Mononuclear cell (primary cell): ENCODE data around the gene DENND5B. TPM values are rescaled to one million over a fixed set of nuclear protein-coding genes. Genes with fewer than 3 reads are reported as not detected.
"Not testable (repeated sequence)": the region's sequence is repeated elsewhere in the genome, so short reads cannot be mapped to it uniquely, and the experiment has no call there.

Experiments used
- H3K27me3 ChIP-seq: 2 replicates; pipeline ENCODE4 v1.6.0; 2011; ENCODE audit warnings: low read length, control low read depth; ENCODE audit not compliant: insufficient read depth
- H3K4me1 ChIP-seq: 2 replicates; pipeline ENCODE4 v1.5.1; 2011; ENCODE audit warnings: mild to moderate bottlenecking, low read length, control low read depth; ENCODE audit not compliant: insufficient read depth
- H3K4me3 ChIP-seq: 2 replicates; pipeline ENCODE4 v1.5.1; 2011; ENCODE audit warnings: mild to moderate bottlenecking, low read length, moderate library complexity
- H3K9me3 ChIP-seq: 2 replicates; pipeline ENCODE4 v1.5.1; 2011; ENCODE audit warnings: low read depth, mild to moderate bottlenecking, control low read depth, low read length
- total RNA-seq: library from RNA; depleted of rRNA; stranded (reverse); fragments of >200 nt; gene quantifications from one replicate; pipeline ENCODE4 v1.2.3, GENCODE V29; 2012

DENND5B gene
- total RNA-seq, 1 donor: 4.0 TPM

DNA sequence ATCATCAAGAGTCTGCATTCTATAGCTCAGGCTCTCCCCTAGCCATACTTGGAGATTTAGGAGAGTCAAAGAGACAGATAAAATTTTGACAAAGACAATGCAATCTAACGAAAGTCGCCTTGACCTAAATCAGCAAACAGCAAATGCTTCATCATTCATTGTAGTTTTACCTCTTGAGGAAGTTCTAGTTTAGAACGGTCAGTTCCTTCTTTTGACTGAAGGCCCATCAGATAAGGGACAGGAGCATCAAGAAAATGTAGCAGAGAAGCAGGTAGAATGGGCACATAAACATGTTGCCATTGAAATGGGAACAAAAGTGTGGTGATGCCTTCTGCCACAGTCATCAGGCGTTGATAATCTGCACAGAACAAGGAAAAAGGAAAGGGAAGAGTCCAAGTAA, 130.9 kb downstream of the DENND5B start:
- H3K27me3 ChIP-seq: no peaks in the 10 kb centered on the region
- no peaks in the 10 kb centered on the region for H3K9me3 ChIP-seq

DNA sequence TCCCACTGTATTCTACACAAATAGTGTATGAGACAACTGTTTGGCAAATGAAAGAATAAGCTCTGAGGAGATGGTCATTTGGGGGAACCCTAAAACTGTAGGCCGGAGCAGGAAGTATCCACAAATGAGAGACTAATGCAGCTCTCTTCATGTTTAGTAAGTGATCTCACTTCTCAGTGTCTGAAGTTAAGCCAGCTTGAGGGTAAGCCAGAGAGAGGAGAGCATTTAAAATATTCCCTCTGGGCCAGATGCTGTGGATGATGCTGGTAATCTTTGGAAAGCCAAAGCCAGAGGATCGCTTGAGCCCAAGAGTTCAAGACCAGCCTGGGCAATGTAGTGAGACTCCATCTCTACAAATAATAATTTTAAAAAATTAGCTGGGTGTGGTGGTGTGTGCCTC, 134.4 kb downstream of the DENND5B start:
- H3K27me3 ChIP-seq: no peaks in the 10 kb centered on the region
- no peaks in the 10 kb centered on the region for H3K9me3 ChIP-seq
- no peak overlapping the region for H3K4me3 ChIP-seq

More for the DNA sequence above, 130.9 kb downstream of the DENND5B start:
- H3K4me3 ChIP-seq: no peak overlapping the region
- H3K4me1 ChIP-seq: no peaks in the 10 kb centered on the region

DNA sequence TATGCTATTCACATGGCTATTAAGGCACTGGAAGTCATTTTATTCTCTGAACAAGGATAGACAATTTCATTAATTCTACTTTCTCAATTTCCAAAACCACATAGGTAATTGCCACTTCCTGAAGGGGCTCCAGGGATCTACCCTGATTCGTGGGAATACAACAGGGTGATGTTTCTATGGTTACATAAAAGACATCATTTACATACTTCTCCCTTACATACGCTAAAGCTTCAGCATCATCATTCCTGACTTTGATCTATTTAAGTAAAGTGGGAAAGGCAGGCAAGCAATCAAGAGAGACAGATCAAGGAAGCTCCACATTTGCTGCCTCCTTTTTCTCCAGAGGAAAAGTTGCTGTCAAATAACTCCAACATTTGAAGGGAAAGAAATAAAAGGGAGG, 146.2 kb downstream of the DENND5B start:
- Histone ChIP-seq H3K9me3 (no peaks in the 10 kb centered on the region), H3K4me3 (no peak overlapping the region), H3K27me3 (no peaks in the 10 kb centered on the region), H3K4me1 (no peaks in the 10 kb centered on the region)

More for the DNA sequence above, 134.4 kb downstream of the DENND5B start:
- no peaks in the 10 kb centered on the region for H3K4me1 ChIP-seq

DNA sequence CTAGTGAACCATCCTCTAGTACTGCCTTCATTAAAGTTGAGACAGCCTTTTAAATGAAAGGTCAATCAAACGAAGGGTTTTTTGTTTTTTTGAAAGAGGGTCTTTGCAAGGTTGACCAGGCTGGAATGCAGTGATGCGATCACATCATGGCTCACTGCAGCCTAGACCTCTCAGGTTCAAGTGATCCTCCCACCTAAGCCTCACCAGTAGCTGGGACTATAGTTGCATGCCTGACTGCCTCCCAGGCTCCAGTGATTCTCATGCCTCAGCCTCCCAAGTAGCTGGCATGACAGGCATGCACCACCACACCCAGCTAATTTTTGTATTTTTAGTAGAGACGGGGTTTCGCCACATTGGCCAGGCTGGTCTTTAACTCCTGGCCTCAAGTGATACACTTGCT, 150.3 kb downstream of the DENND5B start:
- no peaks in the 10 kb centered on the region for H3K9me3 ChIP-seq
- no peaks in the 10 kb centered on the region for H3K4me1 ChIP-seq
- H3K27me3 ChIP-seq: no peaks in the 10 kb centered on the region
- no peak overlapping the region for H3K4me3 ChIP-seq

DNA sequence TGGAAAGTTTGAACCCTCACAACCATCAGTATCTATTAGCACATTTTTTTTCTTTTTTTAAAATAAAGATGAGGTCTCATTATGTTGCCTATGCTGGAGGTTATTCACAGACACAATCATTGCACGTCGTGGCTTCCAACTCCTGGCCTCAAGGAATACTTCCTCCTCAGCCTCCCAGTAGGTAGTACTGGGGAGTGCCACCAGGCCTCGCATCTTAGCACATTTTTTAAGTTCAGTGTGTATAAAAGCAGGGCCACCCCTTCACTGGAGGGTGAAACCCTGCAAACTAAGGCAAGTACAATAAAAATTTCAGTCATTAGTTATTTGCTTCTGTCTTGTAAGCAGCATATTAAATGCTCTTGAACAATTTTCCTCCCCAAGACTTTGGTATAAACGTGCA, 150.8 kb downstream of the DENND5B start:
- H3K9me3 ChIP-seq: no peaks in the 10 kb centered on the region
- H3K4me1 ChIP-seq: no peaks in the 10 kb centered on the region
- no peaks in the 10 kb centered on the region for H3K27me3 ChIP-seq
- H3K4me3 ChIP-seq: no peak overlapping the region

DNA sequence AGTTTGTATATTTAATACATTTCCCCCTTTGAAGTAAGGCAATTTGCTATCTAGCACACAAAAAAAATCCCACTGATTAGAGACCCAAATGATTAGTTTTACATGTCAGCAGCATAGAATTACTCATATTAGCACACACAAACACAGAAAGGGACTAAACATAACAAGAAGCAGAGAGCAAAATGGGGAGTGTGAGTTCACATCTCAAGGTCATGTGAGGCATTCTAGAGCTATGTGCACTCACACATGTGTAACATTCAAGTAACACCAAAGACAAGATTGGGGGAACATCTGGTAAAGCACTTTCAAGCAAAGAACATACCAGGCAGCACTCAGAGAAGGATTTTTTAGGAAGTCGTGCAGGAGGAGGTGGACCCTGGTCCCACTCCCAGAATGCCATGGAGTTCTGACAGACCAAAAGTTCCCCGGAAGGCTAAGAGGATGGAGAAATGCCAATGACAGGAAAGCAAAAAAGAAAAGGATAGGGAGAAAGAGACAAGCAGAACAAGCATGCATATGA, 159.2 kb downstream of the DENND5B start:
- Histone ChIP-seq H3K9me3 (no peaks in the 10 kb centered on the region), H3K4me1 (no peaks in the 10 kb centered on the region), H3K4me3 (no peak overlapping the region), H3K27me3 (no peaks in the 10 kb centered on the region)

DNA sequence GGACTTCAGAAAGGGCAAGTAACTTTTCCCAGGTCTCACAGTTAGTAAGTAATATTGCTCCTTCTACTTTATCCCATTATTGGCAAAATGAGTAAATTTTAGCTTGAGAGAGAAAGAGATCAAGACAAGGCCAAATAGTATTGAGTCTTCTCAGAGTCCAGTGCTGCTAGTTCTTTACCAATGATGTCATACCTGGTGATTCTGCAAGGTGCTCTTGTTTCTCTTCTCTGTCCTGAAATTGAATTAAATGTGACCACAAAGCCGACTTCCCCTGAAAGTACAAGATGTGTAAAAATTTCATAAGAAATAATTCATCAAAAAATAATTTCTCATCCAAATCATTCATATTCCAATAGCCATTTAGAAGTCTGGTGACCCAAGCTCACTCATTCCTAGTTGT, 167.5 kb downstream of the DENND5B start:
- Histone ChIP-seq H3K4me3 (no peak overlapping the region), H3K4me1 (no peaks in the 10 kb centered on the region), H3K27me3 (no peaks in the 10 kb centered on the region), H3K9me3 (no peaks in the 10 kb centered on the region)

DNA sequence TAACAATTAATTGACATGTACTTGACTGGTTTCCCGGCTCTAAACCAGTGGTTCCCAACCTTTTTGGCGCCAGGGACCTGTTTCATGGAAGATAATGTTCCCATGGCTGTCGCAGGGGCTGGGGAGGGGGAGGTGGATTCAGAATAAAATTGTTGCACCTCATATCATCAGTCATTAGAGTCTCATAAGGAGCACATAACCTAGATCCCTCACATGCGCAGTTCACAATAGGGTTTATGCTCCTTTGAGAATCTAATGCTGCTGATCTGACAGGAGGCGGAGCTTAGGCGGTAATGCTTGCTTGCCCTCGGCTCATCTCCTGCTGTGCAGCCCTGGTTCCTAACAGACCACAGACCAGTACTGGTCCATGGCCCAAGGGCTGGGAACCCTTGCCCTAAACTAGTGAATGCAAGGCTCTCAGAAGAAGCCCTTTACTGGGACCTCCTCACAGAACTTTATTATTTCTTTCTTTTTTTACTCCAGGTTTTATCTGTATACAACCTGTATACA, 178.6 kb downstream of the DENND5B start:
- no peaks in the 10 kb centered on the region for H3K27me3 ChIP-seq
- H3K9me3 ChIP-seq: no peaks in the 10 kb centered on the region
- no peaks in the 10 kb centered on the region for H3K4me1 ChIP-seq
- no peak overlapping the region for H3K4me3 ChIP-seq

DNA sequence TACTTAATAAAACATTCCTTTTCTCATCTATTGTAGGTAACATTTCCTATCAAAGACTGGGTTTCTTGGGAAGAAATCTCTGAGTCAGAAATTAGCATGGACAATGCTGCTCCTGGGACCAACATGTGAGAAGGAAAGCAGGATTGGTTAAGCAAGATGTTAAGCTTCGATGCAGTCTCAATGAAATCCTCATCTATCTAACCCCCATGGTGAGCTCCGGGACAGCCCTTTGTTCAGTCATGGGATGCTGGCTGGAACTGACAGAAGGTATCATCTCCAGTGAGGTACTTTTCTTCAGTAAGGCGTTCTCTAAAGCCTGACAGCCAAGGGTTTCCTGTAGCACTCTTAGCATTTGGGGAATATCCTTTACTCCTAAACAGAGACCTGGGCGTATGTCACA, 182.2 kb downstream of the DENND5B start:
- no peak overlapping the region for H3K4me3 ChIP-seq
- no peaks in the 10 kb centered on the region for H3K9me3 ChIP-seq
- no peaks in the 10 kb centered on the region for H3K27me3 ChIP-seq
- H3K4me1 ChIP-seq: no peaks in the 10 kb centered on the region

DNA sequence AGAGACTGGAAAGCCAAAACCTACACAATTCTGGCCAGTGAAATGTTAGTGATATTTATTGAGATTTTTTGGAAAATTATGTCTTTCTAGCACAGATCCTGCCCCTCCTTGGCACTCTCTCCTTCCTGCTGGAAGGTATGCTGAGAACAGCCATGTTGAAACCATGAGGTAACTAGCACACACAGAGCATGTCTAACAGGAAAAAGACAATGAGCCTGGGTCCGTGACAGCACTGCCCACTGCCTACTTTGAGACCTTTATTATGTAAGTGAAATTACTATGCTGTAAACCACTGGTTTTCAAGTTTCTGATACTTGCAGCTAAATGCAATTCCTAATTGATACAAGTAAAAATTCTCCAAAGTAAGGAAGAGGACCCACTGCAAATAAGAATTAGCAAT, 183.4 kb downstream of the DENND5B start:
- Histone ChIP-seq H3K4me1 (peaks cover 3% of the 10 kb centered on the region), H3K9me3 (no peaks in the 10 kb centered on the region), H3K4me3 (no peak overlapping the region), H3K27me3 (no peaks in the 10 kb centered on the region)

DNA sequence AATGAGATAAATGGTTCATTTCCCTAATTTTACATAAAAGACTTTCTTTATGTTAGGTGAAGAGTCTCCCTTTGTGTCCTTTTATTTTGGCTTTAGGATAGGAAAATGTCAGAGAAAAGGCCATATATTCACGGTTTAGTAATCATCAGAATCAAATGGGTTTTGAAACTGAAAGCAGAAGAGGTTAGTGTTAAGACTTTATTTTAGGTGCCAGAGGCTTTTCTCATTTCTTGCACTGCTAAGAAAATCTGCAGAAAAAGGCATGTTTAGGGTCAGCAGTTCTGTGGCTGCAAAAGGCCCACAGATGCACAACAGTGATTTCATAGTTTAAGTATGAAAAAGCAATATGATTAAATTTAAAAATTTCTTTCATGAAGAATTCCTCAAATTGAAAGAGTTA, 184.6 kb downstream of the DENND5B start:
- Histone ChIP-seq H3K27me3 (no peaks in the 10 kb centered on the region), H3K4me1 (peaks cover 3% of the 10 kb centered on the region), H3K4me3 (no peak overlapping the region), H3K9me3 (no peaks in the 10 kb centered on the region)

DNA sequence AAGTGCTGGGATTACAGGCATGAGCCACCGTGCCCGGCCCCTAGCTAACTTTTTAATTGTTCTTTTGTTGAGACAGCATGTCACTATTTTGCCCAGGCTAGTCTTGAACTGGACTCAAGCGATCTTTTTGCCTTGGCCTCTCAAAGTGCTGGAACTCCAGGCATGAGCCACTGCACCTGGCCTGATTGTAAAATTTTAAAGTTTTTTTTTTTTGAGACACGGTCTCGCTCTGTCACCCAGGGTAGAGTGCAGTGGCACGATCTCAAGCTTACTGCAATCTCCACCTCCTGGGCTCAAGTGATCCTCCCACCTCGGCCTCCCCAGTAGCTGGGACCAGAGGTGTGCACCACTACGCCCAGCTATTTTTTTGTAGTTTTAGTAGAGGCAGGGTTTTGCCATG, 185.9 kb downstream of the DENND5B start:
- H3K9me3 ChIP-seq: no peaks in the 10 kb centered on the region
- H3K4me3 ChIP-seq: no peak overlapping the region
- peaks cover 3% of the 10 kb centered on the region for H3K4me1 ChIP-seq
- no peaks in the 10 kb centered on the region for H3K27me3 ChIP-seq

DNA sequence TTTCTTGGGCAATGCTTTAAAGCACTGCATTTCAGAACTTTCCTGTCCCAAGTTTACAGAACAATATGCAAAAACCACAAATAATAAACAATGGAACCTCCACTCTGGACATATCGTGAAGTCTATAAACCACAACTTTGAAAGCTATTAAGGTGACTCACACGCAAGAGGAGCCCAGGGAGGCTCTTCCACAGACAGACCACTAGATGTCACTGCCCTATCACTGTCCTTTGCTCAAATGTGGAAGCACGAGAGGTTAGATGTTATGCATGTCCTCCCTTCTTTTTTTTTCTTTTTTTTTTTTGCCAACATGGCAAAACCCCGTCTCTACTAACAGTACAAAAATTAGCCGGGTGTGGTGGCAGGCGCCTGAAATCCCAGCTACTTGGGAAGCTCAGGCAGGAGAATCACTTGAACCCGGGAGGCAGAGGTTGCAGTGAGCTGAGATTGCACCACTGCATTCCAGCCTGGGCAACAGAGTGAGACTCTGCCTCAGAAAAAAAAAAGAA, 187.8 kb downstream of the DENND5B start:
- H3K4me3 ChIP-seq, H3K4me1 ChIP-seq, H3K9me3 ChIP-seq, H3K27me3 ChIP-seq: not testable (repeated sequence)

DNA sequence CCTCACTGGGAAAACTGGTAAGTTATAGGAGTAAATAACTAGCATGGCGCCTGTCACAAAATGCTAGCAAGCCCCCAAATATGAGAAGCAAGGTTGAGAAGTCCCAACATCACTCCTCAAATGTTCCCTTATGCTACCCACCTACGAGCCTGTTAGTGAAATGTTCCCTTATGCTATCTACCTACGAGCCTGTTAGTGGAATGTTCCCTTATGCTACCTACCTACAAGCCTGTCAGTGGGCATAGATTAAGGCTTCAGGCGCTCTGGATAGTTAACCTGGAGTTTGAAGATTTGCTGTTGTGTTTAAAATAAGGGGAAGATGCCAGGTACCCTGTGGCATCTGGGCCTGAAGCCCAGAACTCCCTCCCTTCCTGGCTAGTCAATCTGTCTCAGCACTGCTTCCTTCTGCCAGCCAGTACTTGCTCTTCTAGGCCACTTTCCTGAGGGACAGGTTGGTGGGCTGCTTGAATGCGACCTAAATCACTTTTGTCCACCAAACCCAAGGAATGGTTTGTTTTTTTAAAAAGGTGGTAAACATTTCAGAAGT, 197.9 kb downstream of the DENND5B start:
- Histone ChIP-seq H3K4me3 (no peak overlapping the region), H3K9me3 (no peaks in the 10 kb centered on the region), H3K27me3 (no peaks in the 10 kb centered on the region), H3K4me1 (no peaks in the 10 kb centered on the region)

DNA sequence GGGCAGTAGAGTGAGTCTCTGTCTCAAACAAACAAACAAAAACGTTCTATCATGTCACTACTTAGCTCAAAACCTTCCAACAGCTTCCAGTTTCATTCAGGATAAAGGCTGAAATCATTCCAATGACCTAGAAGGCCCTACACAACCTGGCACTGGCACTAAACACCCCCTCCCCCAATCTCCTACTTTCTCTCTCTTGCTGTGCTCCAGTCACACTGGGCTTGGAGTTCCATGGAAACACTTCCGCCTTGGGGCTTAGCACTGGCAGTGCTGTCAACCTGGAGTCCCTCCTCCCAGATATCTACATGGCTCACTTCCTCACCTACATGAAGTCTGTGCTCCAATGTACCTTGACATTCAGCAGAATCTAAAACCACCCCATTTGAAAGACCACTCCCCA, 199.9 kb downstream of the DENND5B start:
- Histone ChIP-seq H3K9me3 (no peaks in the 10 kb centered on the region), H3K4me3 (no peak overlapping the region), H3K27me3 (no peaks in the 10 kb centered on the region), H3K4me1 (no peaks in the 10 kb centered on the region)

DNA sequence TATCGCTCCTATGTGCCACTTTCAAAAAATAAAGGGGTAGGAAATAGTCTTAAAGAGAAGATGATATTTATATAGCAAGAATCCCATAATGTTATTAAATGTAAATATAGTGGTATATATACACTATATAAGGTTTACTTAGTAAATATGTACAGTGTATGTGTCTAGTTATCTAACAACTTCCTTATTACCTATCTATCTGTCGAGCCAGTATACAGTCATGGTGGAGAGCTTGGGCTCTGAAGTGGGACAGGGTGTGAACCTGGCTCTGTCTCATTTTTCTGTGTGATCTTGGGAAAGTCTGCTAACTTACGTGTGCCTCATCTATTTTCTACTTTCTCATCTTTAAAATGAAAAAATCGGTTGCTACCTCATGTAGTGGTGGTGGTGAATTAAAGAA, 202.2 kb downstream of the DENND5B start:
- no peak overlapping the region for H3K4me3 ChIP-seq
- H3K4me1 ChIP-seq: no peaks in the 10 kb centered on the region
- no peaks in the 10 kb centered on the region for H3K27me3 ChIP-seq
- H3K9me3 ChIP-seq: no peaks in the 10 kb centered on the region
